ENCODE results near the gene CHRD.
A peak's percentile ranks its signal among the peaks of the same experiment; 100 is the strongest.

CHRD gene

GRCh38 chr3:184371570-184372018 is 8.3 kb upstream of the CHRD start:
- Histone ChIP-seq H3K4me3 (ENCODE audit: low read depth, low read length) (no peak overlapping the region), H3K9me3 (ENCODE audit: severe bottlenecking) (no peaks in the 10 kb centered on the region), H3K27ac (no peak overlapping the region; the same call in 1 of the 2 replicates), H3K36me3 (peaks cover 35% of the 10 kb centered on the region), H3K27me3 (ENCODE audit: insufficient read depth, low read depth, severe bottlenecking) (no peaks in the 10 kb centered on the region)
- TF ChIP-seq CTCF (IDR thresholded peaks at IDR 0.05; ENCODE audit: low read depth, low read length) = peak; percentile 99
- peak; percentile 84 for DNase-seq

GRCh38 chr3:184372296-184372821 is 7.5 kb upstream of the CHRD start:
- no peak overlapping the region for H3K27ac ChIP-seq
- no peak overlapping the region for H3K4me3 ChIP-seq (ENCODE audit: low read depth, low read length)
- no peak for DNase-seq
- no peaks in the 10 kb centered on the region for H3K27me3 ChIP-seq (ENCODE audit: insufficient read depth, low read depth, severe bottlenecking)
- peaks cover 28% of the 10 kb centered on the region for H3K36me3 ChIP-seq
- no peaks in the 10 kb centered on the region for H3K9me3 ChIP-seq (ENCODE audit: severe bottlenecking)
- TF ChIP-seq CTCF (IDR thresholded peaks at IDR 0.05; ENCODE audit: low read depth, low read length) = no peak

- peaks cover 23% of the 10 kb centered on the region for H3K36me3 ChIP-seq
- no peak overlapping the region for H3K4me3 ChIP-seq (ENCODE audit: low read depth, low read length)
- no peaks in the 10 kb centered on the region for H3K9me3 ChIP-seq (ENCODE audit: severe bottlenecking)
- no peak for TF ChIP-seq CTCF (IDR thresholded peaks at IDR 0.05; ENCODE audit: low read depth, low read length)
- H3K27ac ChIP-seq = no peak overlapping the region
- no peak for DNase-seq
- H3K27me3 ChIP-seq (ENCODE audit: insufficient read depth, low read depth, severe bottlenecking) = no peaks in the 10 kb centered on the region
Measured at GRCh38 chr3:184372911-184373310, 6.9 kb upstream of the CHRD start.

- no peak for DNase-seq
- Histone ChIP-seq H3K9me3 (ENCODE audit: severe bottlenecking) (no peaks in the 10 kb centered on the region), H3K4me3 (ENCODE audit: low read depth, low read length) (no peak overlapping the region), H3K27me3 (ENCODE audit: insufficient read depth, low read depth, severe bottlenecking) (no peaks in the 10 kb centered on the region), H3K27ac (no peak overlapping the region), H3K36me3 (peaks cover 18% of the 10 kb centered on the region)
- TF ChIP-seq CTCF (IDR thresholded peaks at IDR 0.05; ENCODE audit: low read depth, low read length) = no peak
Measured at GRCh38 chr3:184373422-184373821, 6.4 kb upstream of the CHRD start.

- no peaks in the 10 kb centered on the region for H3K27me3 ChIP-seq (ENCODE audit: insufficient read depth, low read depth, severe bottlenecking)
- DNase-seq = no peak
Measured at GRCh38 chr3:184375747-184376461, 4.0 kb upstream of the CHRD start.

More at GRCh38 chr3:184375747-184376461, 4.0 kb upstream of the CHRD start:
- no peak for TF ChIP-seq CTCF (IDR thresholded peaks at IDR 0.05; ENCODE audit: low read depth, low read length)
- Histone ChIP-seq H3K27ac (peak overlapping the region; percentile 69), H3K36me3 (peaks cover 7% of the 10 kb centered on the region), H3K4me3 (ENCODE audit: low read depth, low read length) (no peak overlapping the region), H3K9me3 (ENCODE audit: severe bottlenecking) (no peaks in the 10 kb centered on the region)
